NCI-H748 (cell line): Measurements from ENCODE around the gene MAGEB5.
"Not testable (repeated sequence)": the region's sequence is repeated elsewhere in the genome, so short reads cannot be mapped to it uniquely, and the experiment has no call there.

Source experiments
- DNase-seq: peaks from one replicate; lab custom pipeline; 2025; ENCODE audit not compliant: unreplicated experiment; lab: John Stamatoyannopoulos, UW

MAGEB5 gene, protein sequence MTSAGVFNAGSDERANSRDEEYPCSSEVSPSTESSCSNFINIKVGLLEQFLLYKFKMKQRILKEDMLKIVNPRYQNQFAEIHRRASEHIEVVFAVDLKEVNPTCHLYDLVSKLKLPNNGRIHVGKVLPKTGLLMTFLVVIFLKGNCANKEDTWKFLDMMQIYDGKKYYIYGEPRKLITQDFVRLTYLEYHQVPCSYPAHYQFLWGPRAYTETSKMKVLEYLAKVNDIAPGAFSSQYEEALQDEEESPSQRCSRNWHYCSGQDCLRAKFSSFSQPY

DNA sequence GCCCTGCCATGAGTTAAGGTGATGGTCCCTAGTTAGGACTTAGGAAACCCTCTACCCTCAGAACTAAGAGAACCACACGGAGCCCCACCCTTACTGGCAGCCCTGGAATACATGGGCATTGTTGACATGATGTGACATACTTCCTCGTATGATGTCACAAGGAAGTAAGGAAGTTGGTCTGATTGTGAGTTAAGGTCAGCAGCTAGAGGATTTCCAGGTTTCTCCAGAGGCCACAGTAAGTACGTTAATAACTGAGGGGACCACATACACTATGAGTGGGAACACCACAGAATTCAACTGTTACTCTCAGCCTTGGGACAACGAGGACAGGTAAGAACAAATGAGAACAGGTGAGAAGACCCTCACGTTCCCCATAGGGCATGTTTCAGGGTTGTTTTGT is at the start of gene MAGEB5:
Gene MAGEB5, plus strand, starts transcription at position 301 of the 400 bp plus-strand sequence. CDS start 1,133 bp downstream, outside the sequence.
- no peak for DNase-seq

DNA sequence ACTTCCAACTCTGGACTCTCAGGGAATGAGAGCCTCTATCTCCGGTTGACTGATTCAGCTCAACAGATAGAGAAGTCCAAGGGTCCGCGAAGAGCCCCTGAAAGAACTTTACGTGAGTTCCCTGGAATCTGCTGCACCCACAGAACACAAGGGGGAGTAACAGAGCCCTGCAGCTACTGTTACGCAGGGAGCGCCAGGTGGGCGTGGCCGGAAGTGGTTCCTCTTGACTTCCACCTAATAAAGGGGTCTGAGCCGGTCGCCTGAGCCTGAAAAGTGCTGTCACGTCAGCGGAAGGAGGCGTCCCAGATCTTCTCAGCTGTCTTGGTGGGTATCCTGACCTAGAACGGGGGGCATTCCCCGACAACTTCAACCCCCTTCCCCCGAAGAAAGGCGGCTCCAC is 23.8 kb upstream of the MAGEB5 start, which contains the start of gene MAGEB6:
Gene MAGEB6, plus strand, starts transcription at position 237 of the 400 bp plus-strand sequence. CDS start 1,407 bp downstream, outside the sequence.
- no peak for DNase-seq

DNA sequence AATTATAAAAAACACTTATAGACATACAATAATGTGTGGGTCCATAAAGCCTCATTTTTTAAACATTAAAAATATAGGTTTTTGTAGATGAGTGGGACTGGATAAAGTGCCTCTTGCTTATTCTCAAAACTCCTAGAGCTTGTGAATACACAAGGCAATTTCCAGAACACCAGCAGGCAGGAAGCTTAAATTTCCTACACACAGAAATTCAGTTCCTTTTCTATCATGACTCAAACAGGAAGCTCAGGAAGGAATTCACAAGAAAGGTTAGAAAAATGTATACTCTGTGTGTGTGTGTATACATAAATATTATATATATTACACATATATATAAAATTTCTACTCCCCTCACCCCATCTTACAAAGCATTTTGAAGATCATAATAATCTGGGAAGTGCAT is 12.4 kb upstream of the MAGEB5 start:
- DNase-seq, result no peak

DNA sequence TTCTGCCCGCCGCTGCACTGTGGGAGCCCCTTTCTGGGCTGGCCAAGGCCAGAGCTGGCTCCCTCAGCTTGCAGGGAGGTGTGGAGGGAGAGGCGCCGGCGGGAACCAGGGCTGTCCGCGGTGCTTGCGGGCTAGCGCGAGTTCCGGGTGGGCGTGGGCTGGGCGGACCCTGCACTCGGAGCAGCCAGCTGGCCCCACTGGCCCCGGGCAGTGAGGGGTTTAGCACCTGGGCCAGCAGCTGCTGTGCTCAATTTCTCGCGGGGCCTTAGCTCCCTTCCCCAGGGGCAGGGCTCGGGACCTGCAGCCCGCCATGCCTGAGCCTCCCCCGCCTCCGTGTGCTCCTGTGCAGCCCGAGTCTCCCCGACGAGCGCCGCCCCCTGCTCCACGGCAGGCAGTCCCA is 11.3 kb upstream of the MAGEB5 start:
- not testable (repeated sequence) for DNase-seq

DNA sequence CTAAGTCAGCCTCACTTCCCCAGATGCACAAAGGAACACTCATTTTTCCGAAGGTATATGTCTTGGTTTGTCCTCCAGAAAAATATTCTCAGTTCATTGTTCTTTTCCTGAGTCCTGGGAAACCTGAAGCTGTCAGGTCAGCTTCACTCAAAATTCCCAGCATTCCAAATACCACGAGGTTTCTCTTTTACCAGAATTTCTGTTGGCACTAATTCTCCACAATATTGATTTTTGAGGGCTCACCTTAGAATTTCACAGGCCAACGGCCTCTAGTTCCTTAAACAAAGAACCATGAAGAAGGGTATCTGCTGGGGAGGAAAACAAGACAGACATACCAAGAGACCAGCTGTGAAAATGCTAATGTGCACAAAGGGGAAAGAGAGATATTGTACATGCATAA is 8.0 kb upstream of the MAGEB5 start:
- DNase-seq, result no peak

DNA sequence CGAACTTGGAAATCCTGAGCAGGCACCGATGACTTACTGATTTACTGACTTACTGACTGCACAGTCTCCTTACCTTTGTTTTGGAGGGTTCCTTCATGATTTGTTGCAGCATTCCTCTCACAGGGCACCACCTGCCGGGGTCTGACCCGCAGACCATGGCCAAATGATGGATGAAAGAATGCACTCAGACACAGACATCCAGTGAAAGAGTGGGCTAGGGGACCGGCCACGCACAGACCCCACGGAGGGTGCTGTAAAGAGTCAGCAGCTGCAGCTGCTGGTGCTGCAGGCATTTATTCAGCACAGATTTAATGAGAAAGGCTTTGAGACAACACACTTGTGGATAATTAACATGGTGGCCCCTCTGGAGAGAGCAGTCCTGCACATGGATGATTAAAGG is 3.4 kb downstream of the MAGEB5 start:
- DNase-seq, result no peak

DNA sequence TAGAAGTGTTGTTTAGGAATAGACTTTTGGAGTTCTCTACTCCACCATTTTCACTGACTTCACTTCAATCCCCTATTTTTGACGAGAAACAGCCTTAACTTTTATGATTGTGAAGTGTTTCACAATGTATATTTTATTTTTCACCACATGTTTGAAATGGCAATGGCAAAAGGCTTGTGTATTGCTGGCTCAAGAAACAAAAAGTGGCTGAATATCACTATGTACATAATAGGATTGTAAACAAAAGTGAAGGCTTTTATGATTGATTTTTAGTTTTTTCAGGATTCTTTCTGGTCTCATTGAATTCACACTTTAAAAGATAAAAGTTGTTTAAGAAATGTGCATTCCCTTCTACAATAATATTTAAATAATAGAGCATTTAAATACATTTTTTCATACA is 18.2 kb downstream of the MAGEB5 start:
- DNase-seq, result no peak

DNA sequence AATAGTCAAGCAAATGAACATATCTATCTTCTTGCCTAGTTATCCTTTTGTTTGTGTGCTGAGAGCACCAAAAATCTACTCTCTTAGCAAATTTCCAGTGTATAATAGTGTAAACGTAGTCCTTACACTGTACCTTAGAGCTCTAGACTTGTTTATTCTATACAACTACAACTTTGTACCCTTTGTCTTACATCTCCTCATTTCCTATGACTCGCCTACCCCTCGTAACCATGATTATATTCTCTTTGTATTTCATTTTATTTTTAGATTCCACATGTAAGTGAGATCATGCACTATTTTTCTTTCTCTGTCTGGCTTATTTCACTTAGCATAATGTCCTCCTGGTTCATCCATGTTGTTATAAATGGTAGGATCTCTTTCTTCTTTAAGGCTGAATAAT is 37.6 kb downstream of the MAGEB5 start:
- DNase-seq, result no peak

DNA sequence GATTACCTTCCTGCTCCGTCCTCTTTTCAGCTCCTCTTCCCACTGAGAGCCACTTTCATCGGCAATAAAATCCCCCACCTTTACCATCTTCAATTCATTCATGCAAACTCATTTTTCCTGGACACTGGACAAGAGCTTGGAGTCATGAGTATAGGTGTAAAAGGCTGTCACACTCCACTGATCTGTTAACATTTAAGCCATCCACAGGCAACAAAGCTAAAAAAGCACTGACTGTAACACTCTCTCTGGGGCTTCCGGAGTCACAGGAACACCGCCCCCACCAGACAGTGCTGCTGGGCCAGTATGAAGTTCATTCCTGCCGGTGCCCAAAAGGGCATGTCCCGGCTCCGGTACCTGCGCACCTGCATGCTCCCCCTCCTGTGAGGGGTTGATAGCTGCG is 38.5 kb downstream of the MAGEB5 start:
- DNase-seq, result no peak

DNA sequence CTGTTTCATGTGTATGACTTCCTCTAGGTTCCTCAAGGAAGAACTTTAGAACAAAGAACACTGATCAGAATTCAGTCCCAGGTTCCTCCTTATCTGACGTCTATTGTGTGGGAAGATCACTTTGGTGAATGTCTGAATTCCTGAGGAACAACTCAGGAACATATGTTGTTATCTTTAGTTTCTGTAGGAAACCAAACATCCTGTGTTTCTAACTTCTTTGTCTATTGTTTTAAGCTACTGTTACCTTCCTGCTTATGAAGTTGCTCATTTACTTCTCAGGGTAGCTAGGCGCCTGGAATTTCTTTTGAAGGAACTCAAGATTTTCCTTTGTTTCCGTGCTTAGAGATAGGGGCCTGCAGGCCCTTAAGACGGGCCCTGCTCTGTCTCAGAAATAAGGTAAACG is 46.2 kb downstream of the MAGEB5 start:
- DNase-seq, result no peak
